SIG-M5 treated with dmso at 0.1 percent for 504 hours (cell line): ENCODE results near the gene RXFP3.
"Not testable (repeated sequence)": the region's sequence is repeated elsewhere in the genome, so short reads cannot be mapped to it uniquely, and the experiment has no call there.

Experiments used
- DNase-seq: peaks from one replicate; lab custom pipeline; 2025; ENCODE audit not compliant: unreplicated experiment; lab: John Stamatoyannopoulos, UW

The RXFP3 gene, protein sequence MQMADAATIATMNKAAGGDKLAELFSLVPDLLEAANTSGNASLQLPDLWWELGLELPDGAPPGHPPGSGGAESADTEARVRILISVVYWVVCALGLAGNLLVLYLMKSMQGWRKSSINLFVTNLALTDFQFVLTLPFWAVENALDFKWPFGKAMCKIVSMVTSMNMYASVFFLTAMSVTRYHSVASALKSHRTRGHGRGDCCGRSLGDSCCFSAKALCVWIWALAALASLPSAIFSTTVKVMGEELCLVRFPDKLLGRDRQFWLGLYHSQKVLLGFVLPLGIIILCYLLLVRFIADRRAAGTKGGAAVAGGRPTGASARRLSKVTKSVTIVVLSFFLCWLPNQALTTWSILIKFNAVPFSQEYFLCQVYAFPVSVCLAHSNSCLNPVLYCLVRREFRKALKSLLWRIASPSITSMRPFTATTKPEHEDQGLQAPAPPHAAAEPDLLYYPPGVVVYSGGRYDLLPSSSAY

DNA sequence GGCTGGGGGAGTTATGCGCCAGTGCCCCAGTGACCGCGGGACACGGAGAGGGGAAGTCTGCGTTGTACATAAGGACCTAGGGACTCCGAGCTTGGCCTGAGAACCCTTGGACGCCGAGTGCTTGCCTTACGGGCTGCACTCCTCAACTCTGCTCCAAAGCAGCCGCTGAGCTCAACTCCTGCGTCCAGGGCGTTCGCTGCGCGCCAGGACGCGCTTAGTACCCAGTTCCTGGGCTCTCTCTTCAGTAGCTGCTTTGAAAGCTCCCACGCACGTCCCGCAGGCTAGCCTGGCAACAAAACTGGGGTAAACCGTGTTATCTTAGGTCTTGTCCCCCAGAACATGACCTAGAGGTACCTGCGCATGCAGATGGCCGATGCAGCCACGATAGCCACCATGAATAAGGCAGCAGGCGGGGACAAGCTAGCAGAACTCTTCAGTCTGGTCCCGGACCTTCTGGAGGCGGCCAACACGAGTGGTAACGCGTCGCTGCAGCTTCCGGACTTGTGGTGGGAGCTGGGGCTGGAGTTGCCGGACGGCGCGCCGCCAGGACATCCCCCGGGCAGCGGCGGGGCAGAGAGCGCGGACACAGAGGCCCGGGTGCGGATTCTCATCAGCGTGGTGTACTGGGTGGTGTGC, at the start of gene RXFP3:
TSS of gene RXFP3 (plus strand) at position 6 of the 636 bp plus-strand sequence. CDS start at position 361, 355 bp downstream.
- no peak for DNase-seq

DNA sequence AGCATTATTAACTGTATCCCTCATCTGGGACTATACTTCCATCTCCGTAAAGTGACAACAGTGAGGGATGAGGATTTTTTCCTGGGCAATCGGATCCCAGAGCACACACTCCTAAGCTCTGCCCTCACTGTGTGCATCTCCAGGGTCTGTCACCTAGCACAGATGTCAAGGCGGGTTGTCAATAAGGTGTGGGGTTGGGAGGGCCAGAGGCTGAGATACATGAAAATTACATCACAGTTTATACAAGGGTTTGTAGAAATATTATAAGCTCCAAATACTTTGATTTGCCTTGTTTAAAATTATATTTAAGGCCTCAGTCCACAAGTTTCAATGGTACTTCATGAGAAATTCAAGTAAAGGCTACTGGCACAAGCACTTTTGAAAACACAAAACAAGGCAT, 48.9 kb upstream of the RXFP3 start:
- no peak for DNase-seq

DNA sequence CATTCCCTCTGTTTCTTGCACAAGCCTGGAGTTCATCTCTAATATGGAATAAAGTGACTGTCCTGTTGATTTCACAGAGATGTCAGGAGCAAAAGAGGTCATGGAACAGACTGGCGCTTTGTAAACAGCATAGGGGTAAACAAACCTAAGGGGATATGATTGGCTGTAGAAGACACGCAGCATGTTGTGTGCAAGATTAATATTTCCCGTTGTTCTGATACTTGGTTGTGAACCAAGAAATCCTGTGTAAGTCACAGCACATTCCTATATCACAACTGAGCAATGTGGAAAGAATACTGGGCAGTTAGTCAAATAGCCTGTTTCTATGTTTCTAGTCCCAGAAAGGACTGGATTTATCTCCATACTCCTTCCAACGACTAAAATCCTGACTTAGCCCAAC, 47.6 kb upstream of the RXFP3 start:
- no peak for DNase-seq

DNA sequence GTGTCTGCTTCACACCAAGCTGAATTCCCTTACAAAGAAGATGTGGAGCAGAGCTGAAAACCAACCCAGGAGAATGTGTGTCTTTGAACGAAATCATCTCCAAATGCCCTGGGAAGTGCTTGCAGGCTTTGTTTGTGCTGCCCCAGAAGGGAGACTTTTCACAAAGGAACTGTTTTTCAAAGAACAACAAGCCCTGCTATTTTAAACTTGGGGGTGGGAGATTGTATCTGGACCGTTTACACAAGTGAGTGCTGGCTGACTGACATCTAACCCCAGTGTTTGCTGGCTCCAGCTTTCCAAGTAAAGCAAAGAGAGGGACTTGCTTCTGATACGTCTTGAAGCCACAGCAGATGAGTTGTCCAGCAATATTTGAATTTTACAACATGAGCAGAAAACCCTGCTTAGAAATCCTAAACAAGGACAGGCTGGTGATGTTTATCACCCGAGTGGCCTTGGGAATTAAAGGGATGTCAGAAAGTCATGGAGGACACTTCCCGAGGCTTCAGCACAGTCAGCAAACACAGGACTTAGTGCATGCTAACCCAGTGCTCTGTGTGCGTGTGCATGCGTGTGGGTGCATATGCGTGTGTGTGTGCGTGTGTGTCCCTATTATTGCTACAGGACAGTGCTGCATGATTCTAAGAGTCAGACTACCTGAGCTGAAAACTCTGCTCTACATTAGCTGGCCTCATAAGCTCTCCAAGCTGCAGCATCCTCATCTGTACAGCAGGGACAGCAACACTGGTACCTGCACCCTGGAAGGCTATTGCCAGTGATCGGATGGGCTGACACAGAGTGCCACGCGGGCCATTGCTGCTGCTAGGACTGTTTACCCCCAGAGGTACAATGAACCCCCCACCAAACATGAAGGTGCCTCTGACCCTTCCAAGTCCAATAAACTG, 45.8 kb upstream of the RXFP3 start:
- no peak for DNase-seq

DNA sequence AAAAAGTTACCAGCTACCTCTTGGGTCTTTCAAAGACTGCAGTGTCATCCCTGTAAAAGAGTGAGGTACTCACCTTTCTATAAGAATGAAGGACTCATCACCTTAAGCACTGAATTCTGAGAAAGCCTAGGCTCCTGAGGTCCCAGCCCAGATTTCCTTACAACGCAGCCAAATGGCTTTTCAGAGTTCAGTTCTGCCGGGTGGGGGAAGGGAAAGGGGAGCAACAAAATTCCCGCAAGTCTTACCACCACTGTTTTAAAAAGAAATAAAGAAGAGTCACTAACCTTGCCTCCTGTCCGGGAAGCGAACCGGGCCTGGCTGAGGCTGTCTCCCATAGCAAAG, 44.8 kb upstream of the RXFP3 start:
- DNase-seq: no peak

DNA sequence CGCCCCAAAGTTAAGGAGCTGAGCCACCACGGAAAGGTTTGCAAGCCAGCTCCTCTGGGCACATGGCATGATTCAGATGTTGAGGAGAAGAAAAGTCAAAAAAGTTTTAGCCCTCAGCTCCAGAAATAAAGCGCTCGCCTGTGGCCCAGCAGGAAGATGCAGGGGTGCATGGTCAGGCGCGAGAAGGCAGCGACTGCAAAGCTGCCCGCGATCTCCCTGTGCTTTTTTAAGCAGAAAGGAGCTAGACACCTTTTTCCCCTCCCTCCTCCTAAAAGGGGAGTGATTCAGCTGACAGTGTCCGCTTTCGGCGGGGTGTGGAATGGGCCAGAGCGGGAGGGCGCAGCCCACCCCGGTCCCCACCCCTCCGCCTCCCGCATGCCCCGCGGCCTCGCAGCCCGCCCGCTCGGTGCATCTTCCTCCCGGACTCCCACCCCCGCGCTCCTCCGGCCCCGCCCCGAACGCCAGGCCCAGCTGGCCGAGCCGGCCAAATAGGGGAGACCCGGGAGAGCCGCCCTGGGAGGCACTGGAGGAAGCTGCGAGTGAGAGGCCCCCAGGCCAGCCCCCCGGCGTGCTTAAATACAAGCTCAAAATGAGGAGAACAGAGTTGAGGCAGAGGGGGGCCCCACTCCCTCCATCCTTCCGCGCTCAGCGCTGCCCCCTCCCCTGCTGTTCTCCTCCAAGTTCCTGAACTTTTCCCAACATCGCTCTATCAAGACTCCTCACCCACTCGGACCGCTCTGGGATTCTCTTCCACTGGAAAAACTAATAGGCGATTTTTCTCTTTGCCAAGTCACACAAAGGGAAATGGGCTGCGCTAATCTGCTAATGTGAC, 44.2 kb upstream of the RXFP3 start, which contains the start of gene ADAMTS12:
TSS of gene ADAMTS12 (minus strand) at position 203 of the 832 bp plus-strand sequence. CDS start at position 69, 134 bp downstream.
- no peak for DNase-seq

DNA sequence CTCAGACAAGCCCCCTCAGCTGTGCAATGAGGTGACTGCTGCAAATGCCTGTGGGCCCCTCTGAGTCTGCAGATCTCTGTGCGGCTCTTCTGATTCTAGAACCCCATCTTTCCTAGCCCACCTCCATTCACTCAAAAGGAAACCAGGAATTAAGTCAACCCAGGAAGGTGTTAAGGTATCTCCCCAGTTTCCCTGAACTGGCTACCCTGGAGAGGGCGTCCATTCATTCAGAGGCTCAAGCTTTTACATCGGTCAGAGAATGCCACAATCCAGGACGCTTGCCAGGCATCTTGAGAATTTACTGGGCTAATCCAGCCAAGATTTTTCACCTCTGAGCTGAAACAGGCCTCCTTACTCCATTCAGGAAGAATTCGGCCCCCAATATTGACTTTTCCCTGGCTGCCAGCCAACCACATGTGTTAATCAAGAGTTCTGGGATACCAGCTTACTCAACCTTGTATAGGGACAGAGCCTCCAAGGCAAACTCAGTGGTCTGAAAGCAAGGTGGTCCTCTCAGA, 43.5 kb upstream of the RXFP3 start:
- DNase-seq: no peak

DNA sequence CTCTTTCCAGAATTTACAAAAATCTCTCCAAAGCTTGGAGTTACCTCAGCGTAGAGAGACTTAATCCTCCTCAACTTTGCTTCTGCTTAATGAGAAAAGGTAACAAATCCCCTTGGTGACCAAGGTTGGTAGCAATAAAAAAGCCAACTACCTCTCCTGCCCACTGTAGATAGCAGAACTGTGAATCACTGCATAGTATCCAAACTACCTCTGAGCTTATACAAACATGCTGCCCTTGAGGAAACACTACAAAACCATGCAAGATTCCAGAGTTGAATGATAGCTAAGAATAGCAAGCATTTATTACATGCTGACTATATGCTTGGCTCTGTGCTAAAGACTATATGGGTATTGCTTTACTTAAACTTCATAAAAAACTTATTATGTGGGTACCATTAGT, 41.6 kb upstream of the RXFP3 start:
- DNase-seq: no peak

DNA sequence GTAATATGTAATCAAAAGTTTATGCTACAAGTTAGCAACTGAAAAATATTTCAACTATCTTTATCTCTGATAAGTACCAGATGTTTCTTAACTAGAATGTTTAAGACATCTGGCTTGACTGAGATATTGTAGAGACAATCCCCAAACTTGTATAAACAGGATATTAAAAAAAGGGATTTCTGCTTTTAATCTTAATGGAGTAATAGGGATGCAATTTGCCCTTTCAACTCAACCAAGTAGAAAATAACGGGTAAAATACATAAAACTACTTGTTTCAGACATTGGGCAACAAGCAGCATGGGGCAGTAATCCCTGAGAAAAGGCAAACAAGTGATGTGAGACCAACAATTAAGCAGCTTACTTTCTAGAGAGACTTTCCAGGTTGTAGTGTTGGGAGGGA, 35.0 kb upstream of the RXFP3 start:
- DNase-seq: no peak

DNA sequence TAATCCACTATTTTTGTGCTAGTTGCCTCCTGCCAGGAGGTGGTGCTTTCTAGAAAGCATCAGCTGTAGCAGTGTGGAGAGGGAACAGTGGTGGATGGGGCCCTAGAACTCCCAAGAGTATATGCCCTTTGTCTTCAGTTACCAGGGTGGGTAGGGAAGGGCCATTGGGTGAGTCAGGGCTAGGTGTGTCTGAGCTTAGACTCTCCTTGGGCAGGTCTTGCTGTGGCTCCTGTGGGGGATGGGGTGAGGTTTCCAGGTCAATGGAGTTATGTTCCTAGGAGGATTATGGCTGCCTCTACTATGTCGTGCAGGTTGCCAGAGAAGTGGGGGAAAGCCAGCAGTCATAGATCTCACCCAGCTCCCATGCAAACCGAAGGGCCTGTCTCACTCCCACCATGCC, 33.1 kb upstream of the RXFP3 start:
- no peak for DNase-seq

DNA sequence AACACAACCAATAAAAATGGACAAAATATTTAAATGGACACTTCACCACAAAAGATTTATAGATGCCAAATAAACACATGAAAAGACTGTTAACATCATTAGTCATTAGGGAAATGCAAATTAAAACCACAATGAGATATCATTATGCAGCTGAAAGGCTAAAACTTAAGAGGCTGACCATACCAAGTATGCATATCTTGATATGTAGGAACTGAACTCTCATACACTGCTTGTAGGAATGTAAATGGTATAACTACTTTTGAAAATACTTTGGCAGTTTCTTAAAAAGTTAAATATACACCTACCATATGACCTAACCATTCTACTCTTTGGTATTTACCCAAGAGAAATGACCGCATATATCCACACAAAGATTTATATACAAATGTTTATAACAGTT, 30.8 kb upstream of the RXFP3 start:
- DNase-seq: no peak

DNA sequence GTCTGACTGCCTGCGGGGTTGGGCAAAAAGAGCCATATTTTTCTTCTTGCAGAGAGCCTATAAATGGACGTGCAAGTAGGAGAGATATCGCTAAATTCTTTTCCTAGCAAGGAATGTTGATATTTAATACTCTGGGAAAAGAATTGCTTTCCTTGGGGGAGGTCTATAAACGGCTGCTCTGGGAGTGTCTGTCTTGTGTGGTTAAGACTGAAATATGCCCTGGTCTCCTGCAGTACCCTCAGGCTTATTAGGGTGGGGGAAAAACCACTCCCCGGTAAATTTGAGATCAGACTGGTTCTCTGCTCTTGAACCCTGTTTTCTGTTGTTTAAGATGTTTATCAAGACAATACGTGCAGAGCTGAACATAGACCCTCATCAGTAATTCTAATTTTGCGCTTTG, 29.9 kb upstream of the RXFP3 start:
- DNase-seq: not testable (repeated sequence)

DNA sequence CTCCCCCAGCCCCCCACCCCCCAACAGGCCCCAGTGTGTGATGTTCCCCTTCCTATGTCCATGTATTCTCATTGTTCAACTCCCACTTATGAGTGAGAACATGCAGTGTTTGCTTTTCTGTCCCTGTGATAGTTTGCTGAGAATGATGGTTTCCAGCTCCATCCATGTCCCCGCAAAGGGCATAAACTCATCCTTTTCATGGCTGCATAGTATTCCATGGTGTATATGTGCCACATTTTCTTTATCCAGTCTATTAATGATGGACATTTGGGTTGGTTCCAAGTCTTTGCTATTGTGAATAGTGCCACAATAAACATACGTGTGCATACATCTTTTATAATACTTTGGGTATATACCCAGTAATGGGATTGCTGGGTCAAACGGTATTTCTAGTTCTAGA, 21.3 kb upstream of the RXFP3 start:
- DNase-seq: not testable (repeated sequence)

DNA sequence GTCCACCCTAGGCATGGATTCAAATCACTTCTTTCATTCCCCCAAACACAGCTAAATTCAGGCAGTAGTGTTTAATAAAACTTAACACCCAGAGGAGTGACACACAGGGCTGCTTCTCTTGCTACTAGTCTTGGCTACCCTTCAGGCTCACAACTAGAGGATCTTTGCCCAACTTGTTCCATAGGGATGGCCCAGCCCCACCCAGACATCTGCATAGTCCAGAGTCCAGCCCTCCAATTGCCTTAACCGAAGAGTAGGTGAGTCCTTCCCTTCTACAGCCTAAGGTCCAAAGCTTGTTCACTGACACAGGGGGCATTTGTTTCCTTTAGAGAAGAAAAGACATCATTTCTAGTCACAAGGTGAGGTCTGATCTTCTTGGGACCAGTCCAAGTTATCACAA, 15.2 kb upstream of the RXFP3 start:
- DNase-seq: no peak

DNA sequence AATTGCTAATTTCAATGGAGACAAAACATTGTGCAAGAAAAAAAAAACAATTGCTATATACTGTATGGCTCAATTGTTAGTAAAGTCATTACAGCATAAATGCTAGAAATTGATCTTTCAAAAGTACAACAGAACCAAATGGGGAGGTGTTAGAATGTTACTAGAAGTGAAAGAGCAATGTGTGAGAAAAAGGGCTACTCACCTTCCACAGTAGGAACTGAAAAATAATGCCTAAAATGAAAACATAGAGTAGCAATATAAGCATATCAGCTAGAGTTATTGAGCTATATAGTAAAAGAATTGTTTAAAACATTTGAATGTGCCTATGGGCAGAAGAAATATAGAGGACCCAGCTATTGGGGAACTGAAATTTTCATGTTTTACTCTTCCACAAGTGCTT, 10.9 kb upstream of the RXFP3 start:
- DNase-seq: no peak

DNA sequence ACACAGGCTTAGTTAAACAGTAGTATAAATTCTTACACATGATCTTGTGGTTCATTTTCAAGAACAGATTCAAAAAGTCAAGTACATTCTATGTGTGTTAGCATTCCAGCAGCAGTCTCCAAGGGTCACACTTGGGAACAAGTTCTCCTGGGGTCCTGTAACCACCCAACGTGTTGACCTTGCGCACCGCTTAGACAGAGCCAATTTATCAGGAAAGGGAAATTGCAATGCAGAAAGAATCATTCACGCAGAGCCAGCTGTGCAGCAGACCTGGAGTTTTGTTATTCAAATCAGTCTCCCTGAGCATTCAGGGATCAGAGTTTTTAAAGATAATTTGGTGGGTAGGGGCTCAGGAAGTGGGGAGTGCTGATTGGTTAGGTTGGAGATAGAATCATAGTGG, 8.5 kb upstream of the RXFP3 start:
- no peak for DNase-seq

DNA sequence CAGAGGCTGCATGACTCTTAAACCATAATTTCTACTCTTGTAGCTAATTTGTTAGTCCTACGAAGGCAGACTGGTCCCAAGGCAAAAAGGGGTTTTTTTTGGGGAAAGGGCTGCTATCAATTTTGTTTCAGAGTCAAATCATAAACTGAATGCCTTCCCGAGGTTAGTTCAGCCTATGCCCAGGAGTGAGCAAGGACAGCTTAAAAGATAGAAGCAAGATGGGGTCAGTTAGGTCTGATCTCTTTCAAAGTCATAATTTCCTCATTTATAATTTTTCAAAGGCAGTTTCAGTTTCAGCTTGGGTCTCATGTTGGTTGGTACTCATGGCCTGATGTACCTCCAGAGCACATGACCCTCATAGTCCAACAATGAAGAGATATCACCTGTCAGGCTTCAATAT, 7.9 kb upstream of the RXFP3 start:
- no peak for DNase-seq

DNA sequence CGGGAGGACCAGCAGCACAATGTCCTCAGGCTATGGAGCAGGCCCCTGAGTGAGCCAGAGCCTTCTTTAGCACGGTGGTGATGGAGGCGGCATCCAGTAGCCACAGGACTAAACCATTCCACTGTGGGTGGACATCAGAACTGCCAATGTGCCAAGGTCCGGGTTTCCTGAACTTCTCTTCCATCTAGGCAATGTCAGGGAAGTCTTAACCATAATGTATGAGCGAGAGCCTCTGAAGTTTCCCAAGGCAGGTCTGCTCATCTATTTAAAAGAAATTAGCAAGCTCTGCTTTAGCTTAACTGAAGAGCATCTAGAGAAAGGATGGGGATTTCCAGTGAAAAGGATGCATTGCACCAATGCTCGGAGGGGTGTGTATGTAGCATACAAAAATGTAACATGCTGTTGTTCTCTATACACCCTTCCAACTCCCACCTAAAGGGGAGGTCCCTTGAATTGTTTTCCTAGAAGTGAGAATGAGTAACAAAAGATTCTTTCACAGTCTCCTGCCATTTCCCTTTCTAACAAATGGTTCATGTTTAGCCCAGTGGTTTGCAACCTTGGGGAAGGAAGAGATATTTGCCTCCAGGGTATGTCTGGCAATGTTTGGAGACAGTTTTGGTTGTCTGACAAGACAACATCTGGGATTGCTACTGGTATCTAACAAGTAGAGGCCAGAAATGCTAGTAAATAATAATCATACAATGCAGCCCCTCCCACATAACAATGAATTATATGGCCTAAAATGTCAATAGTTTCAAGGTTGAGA, 6.1 kb upstream of the RXFP3 start:
- no peak for DNase-seq

DNA sequence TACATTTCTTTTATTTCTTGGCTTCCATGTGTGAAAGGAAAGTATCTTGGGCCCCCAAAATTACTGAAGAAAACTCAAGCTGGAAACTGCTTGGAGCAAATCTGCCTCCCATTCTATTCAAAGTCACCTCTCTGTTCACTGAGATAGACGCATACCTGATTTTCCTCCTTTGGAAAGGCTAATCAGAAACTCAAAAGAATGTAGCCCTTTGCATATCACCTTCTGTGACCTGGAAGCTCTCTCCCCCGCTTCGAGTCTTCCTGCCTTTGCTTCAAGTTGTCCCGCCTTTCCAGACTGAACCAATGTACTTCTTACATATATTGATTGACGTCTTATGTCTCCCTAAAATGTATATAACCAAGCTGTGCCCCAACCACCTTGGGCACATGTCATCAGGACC, 5.0 kb upstream of the RXFP3 start:
- DNase-seq: no peak

DNA sequence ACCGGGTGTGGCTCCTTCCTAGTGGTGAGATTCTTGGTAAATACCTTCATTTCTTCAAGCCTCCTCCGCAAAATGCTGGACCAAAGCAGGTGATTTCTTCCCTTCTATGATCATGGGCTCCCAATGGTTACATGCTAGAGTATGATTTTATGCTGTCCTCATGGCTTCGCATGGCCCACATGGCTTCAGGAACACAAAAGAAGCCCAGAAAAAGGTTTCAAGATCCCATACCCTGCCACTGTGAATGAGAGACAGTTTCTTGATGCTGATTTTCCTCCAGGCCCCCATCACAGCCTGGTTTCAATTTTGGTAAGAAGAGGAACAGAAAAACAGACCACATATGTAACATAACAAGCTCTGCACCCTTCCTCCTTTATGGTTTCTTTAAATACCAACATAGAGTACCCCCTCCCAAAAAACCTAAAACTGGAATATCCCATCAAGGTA, 2.4 kb upstream of the RXFP3 start:
- no peak for DNase-seq
